WTC11 (cell line): ENCODE data around the gene PAXIP1. TPM values are rescaled to one million over a fixed set of nuclear protein-coding genes. Genes with fewer than 3 reads are reported as not detected.

Source experiments
- ATAC-seq: fragments of 200-7000 bp; cut with Tn5 transposase; 2 replicates; pipeline ENCODE4 v1.10.0; 2021; ENCODE audit warnings: mild to moderate bottlenecking, moderate library complexity
- CTCF ChIA-PET: fragments of 300-600 bp; sonication (Branson Sonifier 250); formaldehyde crosslinking; loops from one replicate; lab custom pipeline; 2021; ENCODE audit warnings: antibody characterized with exemption; lab: Charles Lee
- POLR2A ChIA-PET: fragments of 350-600 bp; sonication (Branson Sonifier 250); formaldehyde crosslinking; loops from one replicate; lab custom pipeline; 2021; ENCODE audit warnings: antibody characterized with exemption; lab: Charles Lee
- DNase-seq: peaks from one replicate; pipeline ENCODE4 v3.0.0; 2021; ENCODE audit warnings: low spot score
- H3K27ac Mint-ChIP-seq: 2 replicates; pipeline ENCODE4 v1.8.0; 2021; ENCODE audit warnings: mixed read lengths
- H3K27me3 Mint-ChIP-seq: 2 replicates; pipeline ENCODE4 v1.8.0; 2021; ENCODE audit warnings: low read depth, mild to moderate bottlenecking, moderate library complexity, mixed read lengths
- H3K36me3 Mint-ChIP-seq: 2 replicates; pipeline ENCODE4 v1.8.0; 2021; ENCODE audit warnings: mixed read lengths
- H3K4me1 Mint-ChIP-seq: 2 replicates; pipeline ENCODE4 v1.8.0; 2022; ENCODE audit warnings: mixed read lengths
- H3K4me3 Mint-ChIP-seq: 2 replicates; pipeline ENCODE4 v1.8.0; 2021; ENCODE audit warnings: mild to moderate bottlenecking, moderate library complexity, mixed read lengths
- H3K9me3 Mint-ChIP-seq: 2 replicates; pipeline ENCODE4 v1.8.0; 2021; ENCODE audit warnings: mixed read lengths
- ARID4B ChIP-seq: sonication (generic); formaldehyde crosslinking; IDR thresholded peaks from 2 replicates; pipeline ENCODE4 v1.8.0; 2023; ENCODE audit warnings: missing genetic modification reagents, mild to moderate bottlenecking, borderline replicate concordance
- ATF1 ChIP-seq: sonication (generic); formaldehyde crosslinking; IDR thresholded peaks from 2 replicates; pipeline ENCODE4 v1.8.1; 2023; ENCODE audit warnings: mild to moderate bottlenecking, moderate library complexity, missing genetic modification reagents
- CDX4 ChIP-seq: fragments of 250-450 bp; sonication (Bioruptor Pico); IDR thresholded peaks from 2 replicates; pipeline ENCODE4 v1.9.0; 2021; ENCODE audit warnings: moderate library complexity, mild to moderate bottlenecking, inconsistent platforms, borderline replicate concordance
- E2F1 ChIP-seq: sonication (generic); formaldehyde crosslinking; IDR thresholded peaks from 2 replicates; pipeline ENCODE4 v1.8.0; 2022; ENCODE audit warnings: mild to moderate bottlenecking, missing genetic modification reagents
- EMX1 ChIP-seq: fragments of 250-450 bp; sonication (Bioruptor Pico); IDR thresholded peaks from 2 replicates; pipeline ENCODE4 v1.8.0; 2021; ENCODE audit warnings: mild to moderate bottlenecking
- GRHL2 ChIP-seq: fragments of 250-450 bp; sonication (Bioruptor Pico); IDR thresholded peaks from 2 replicates; pipeline ENCODE4 v1.8.0; 2022; ENCODE audit warnings: mild to moderate bottlenecking, moderate library complexity; ENCODE audit not compliant: insufficient replicate concordance, severe bottlenecking
- HMGA2 ChIP-seq: fragments of 250-450 bp; sonication (Bioruptor Pico); IDR thresholded peaks from 2 replicates; pipeline ENCODE4 v1.4.0; 2021; ENCODE audit warnings: mild to moderate bottlenecking, moderate library complexity
- NFYB ChIP-seq: sonication (generic); formaldehyde crosslinking; conservative IDR thresholded peaks from 2 replicates; pipeline ENCODE4 v1.8.0; 2022; ENCODE audit warnings: low read depth, missing genetic modification reagents
- NR1H2 ChIP-seq: sonication (generic); formaldehyde crosslinking; IDR thresholded peaks from 2 replicates; pipeline ENCODE4 v1.9.0; 2021; ENCODE audit warnings: mild to moderate bottlenecking, moderate library complexity, missing genetic modification reagents
- NR2C2 ChIP-seq: sonication (generic); formaldehyde crosslinking; IDR thresholded peaks from 2 replicates; pipeline ENCODE4 v1.8.0; 2022; ENCODE audit warnings: mild to moderate bottlenecking, missing genetic modification reagents
- PREB ChIP-seq: sonication (generic); formaldehyde crosslinking; IDR thresholded peaks from 2 replicates; pipeline ENCODE4 v1.8.1; 2022; ENCODE audit warnings: mild to moderate bottlenecking, missing genetic modification reagents, moderate library complexity, borderline replicate concordance
- SMAD4 ChIP-seq: sonication (generic); formaldehyde crosslinking; IDR thresholded peaks from 2 replicates; pipeline ENCODE4 v1.8.0; 2022; ENCODE audit warnings: mild to moderate bottlenecking, missing genetic modification reagents
- TP53 ChIP-seq: sonication (generic); formaldehyde crosslinking; IDR thresholded peaks from 2 replicates; pipeline ENCODE4 v1.8.1; 2023; ENCODE audit warnings: mild to moderate bottlenecking, missing genetic modification reagents
- USF1 ChIP-seq: sonication (generic); formaldehyde crosslinking; IDR thresholded peaks from 2 replicates; pipeline ENCODE4 v1.8.0; 2022; ENCODE audit warnings: mild to moderate bottlenecking, missing genetic modification reagents
- ZNF121 ChIP-seq: sonication (generic); formaldehyde crosslinking; IDR thresholded peaks from 2 replicates; pipeline ENCODE4 v1.8.0; 2023; ENCODE audit warnings: missing genetic modification reagents
- ZNF219 ChIP-seq: sonication (generic); formaldehyde crosslinking; IDR thresholded peaks from 2 replicates; pipeline ENCODE4 v1.8.0; 2023; ENCODE audit warnings: missing genetic modification reagents, mild to moderate bottlenecking, borderline replicate concordance
- ZNF263 ChIP-seq: sonication (generic); formaldehyde crosslinking; IDR thresholded peaks from 2 replicates; pipeline ENCODE4 v1.8.1; 2022; ENCODE audit warnings: low read depth, mild to moderate bottlenecking, moderate library complexity, missing genetic modification reagents
- ZNF425 ChIP-seq: fragments of 250-450 bp; sonication (Bioruptor Pico); conservative IDR thresholded peaks from 2 replicates; pipeline ENCODE4 v1.9.0; 2021; ENCODE audit warnings: mild to moderate bottlenecking
- ZNF671 ChIP-seq: fragments of 250-450 bp; sonication (Bioruptor Pico); IDR thresholded peaks from 2 replicates; pipeline ENCODE4 v1.8.0; 2021; ENCODE audit warnings: mild to moderate bottlenecking
- total RNA-seq: library from RNA; stranded (reverse); gene quantifications from 3 replicates; pipeline ENCODE4 v1.2.3, GENCODE V29; 2021

The PAXIP1 gene
- total RNA-seq, 1 experiment from 2014 or later, result 34.1 TPM

GRCh38 chr7:154946166-154946565, 56.8 kb downstream of the PAXIP1 start:
- Mint-ChIP-seq H3K36me3 (peaks cover 78% of the 10 kb centered on the region), H3K27ac (no peak overlapping the region), H3K4me3 (no peak overlapping the region), H3K9me3 (peaks cover 4% of the 10 kb centered on the region), H3K27me3 (no peaks in the 10 kb centered on the region), H3K4me1 (no peaks in the 10 kb centered on the region)
- no peak for TF ChIP-seq USF1 (CRISPR knock-in tag)
- TF ChIP-seq HMGA2 (CRISPR knock-in tag), result no peak
- TF ChIP-seq ZNF263 (CRISPR knock-in tag), result no peak
- TF ChIP-seq GRHL2, result no peak
- no peak for TF ChIP-seq E2F1
- no peak for TF ChIP-seq ZNF671 (CRISPR knock-in tag)
- ChIA-PET POLR2A (no interaction called here), CTCF (no interaction called here)
- no peak for ATAC-seq
- no peak for DNase-seq

- ChIA-PET POLR2A (no interaction called here), CTCF (interaction anchor here (2.0 kb wide), 1 partner anchor 9 kb away, joined by 8 read pairs; no protein-coding TSS in a partner anchor)
- peaks cover 25% of the 10 kb centered on the region for H3K9me3 Mint-ChIP-seq
- no peak overlapping the region for H3K4me3 Mint-ChIP-seq
- no peaks in the 10 kb centered on the region for H3K27me3 Mint-ChIP-seq
- DNase-seq (no peak), ATAC-seq (no peak)
- TF ChIP-seq SMAD4 (CRISPR knock-in tag), result no peak
- TF ChIP-seq ZNF425 (CRISPR knock-in tag), result no peak
- H3K36me3 Mint-ChIP-seq, result peaks cover 74% of the 10 kb centered on the region
- no peaks in the 10 kb centered on the region for H3K4me1 Mint-ChIP-seq
- no peak overlapping the region for H3K27ac Mint-ChIP-seq
These were observed 59.0 kb downstream of the PAXIP1 start for GRCh38 chr7:154943906-154944305.

- Mint-ChIP-seq H3K27ac (no peak overlapping the region), H3K9me3 (peaks cover 36% of the 10 kb centered on the region), H3K4me1 (no peaks in the 10 kb centered on the region), H3K4me3 (no peak overlapping the region), H3K36me3 (peaks cover 67% of the 10 kb centered on the region), H3K27me3 (no peaks in the 10 kb centered on the region)
- POLR2A ChIA-PET, result no interaction called here
- no peak for ATAC-seq
- no peak for DNase-seq
- CTCF ChIA-PET, result interaction anchor here (2.1 to 2.7 kb wide), 2 partner anchors 11 to 15 kb away, joined by 10 to 14 read pairs; no protein-coding TSS in a partner anchor
- no peak for TF ChIP-seq ATF1 (CRISPR knock-in tag)
- no peak for TF ChIP-seq EMX1 (CRISPR knock-in tag)
- no peak for TF ChIP-seq ZNF121 (CRISPR knock-in tag)
- TF ChIP-seq ZNF425 (CRISPR knock-in tag), result no peak
- TF ChIP-seq TP53 (CRISPR knock-in tag), result no peak
- TF ChIP-seq ZNF219 (CRISPR knock-in tag), result no peak
- TF ChIP-seq USF1 (CRISPR knock-in tag), result no peak
- no peak for TF ChIP-seq CDX4 (CRISPR knock-in tag)
- TF ChIP-seq ARID4B (CRISPR knock-in tag), result no peak
- no peak for TF ChIP-seq NR2C2 (CRISPR knock-in tag)
- TF ChIP-seq NR1H2 (CRISPR knock-in tag), result no peak
- TF ChIP-seq PREB, result no peak
- no peak for TF ChIP-seq NFYB (CRISPR knock-in tag)
These were observed 60.2 kb downstream of the PAXIP1 start for GRCh38 chr7:154942691-154943090.
